HEK293 (cell line): Measurements from ENCODE around the gene STMP1.
A peak's percentile ranks its signal among the peaks of the same experiment; 100 is the strongest.

Experiments
- HOXA7 ChIP-seq: sonication (generic); formaldehyde crosslinking; IDR thresholded peaks from 2 replicates; pipeline ENCODE4 v1.8.1; 2022; ENCODE audit warnings: missing genetic modification reagents, borderline replicate concordance
- IKZF3 ChIP-seq: fragments of 450-650 bp; IDR thresholded peaks from 2 replicates; pipeline ENCODE4 v1.5.0; 2018; ENCODE audit warnings: missing biosample characterization, mild to moderate bottlenecking, missing genetic modification characterization, moderate library complexity
- INSM2 ChIP-seq: fragments of 450-650 bp; formaldehyde crosslinking; IDR thresholded peaks from 2 replicates; pipeline ENCODE4 v1.5.1; 2016; ENCODE audit warnings: missing biosample characterization, missing genetic modification characterization
- REPIN1 ChIP-seq: fragments of 450-650 bp; formaldehyde crosslinking; IDR thresholded peaks from 2 replicates; pipeline ENCODE4 v1.5.1; 2017; ENCODE audit warnings: missing biosample characterization, missing genetic modification characterization, low read depth
- SP2 ChIP-seq: fragments of 450-650 bp; formaldehyde crosslinking; IDR thresholded peaks from 2 replicates; pipeline ENCODE4 v1.5.1; 2016; ENCODE audit warnings: missing biosample characterization, missing genetic modification characterization
- TCF7L2 ChIP-seq: IDR thresholded peaks from 2 replicates; pipeline ENCODE4 v1.6.1; 2011; ENCODE audit warnings: low read depth, mild to moderate bottlenecking, inconsistent platforms, low read length, moderate library complexity, borderline replicate concordance
- ZEB2 ChIP-seq: fragments of 450-650 bp; formaldehyde crosslinking; IDR thresholded peaks from 2 replicates; pipeline ENCODE4 v1.5.1; 2016; ENCODE audit warnings: missing biosample characterization, missing genetic modification characterization
- ZNF19 ChIP-seq: fragments of 450-650 bp; formaldehyde crosslinking; IDR thresholded peaks from 2 replicates; pipeline ENCODE4; 2016; ENCODE audit warnings: missing biosample characterization, missing genetic modification characterization, low read depth
- ZNF214 ChIP-seq: fragments of 450-650 bp; formaldehyde crosslinking; IDR thresholded peaks from 2 replicates; pipeline ENCODE4 v1.5.1; 2017; ENCODE audit warnings: missing biosample characterization, mild to moderate bottlenecking, missing genetic modification characterization, borderline replicate concordance
- ZNF221 ChIP-seq: fragments of 450-650 bp; formaldehyde crosslinking; IDR thresholded peaks from 2 replicates; pipeline ENCODE4 v1.5.1; 2017; ENCODE audit warnings: missing biosample characterization, missing genetic modification characterization, borderline replicate concordance
- ZNF394 ChIP-seq: fragments of 450-650 bp; formaldehyde crosslinking; IDR thresholded peaks from 2 replicates; pipeline ENCODE4 v1.5.1; 2016; ENCODE audit warnings: missing biosample characterization, missing genetic modification characterization, mild to moderate bottlenecking, moderate library complexity, borderline replicate concordance
- ZNF433 ChIP-seq: fragments of 450-650 bp; formaldehyde crosslinking; IDR thresholded peaks from 2 replicates; pipeline ENCODE4 v1.5.1; 2016; ENCODE audit warnings: missing biosample characterization, missing genetic modification characterization, low read depth
- ZNF488 ChIP-seq: fragments of 450-650 bp; formaldehyde crosslinking; IDR thresholded peaks from 2 replicates; pipeline ENCODE4 v1.5.1; 2016; ENCODE audit warnings: missing biosample characterization, missing genetic modification characterization
- ZNF549 ChIP-seq: fragments of 450-650 bp; IDR thresholded peaks from 2 replicates; pipeline ENCODE4 v1.5.1; 2018; ENCODE audit warnings: missing biosample characterization, missing genetic modification characterization, mild to moderate bottlenecking, inconsistent platforms, moderate library complexity
- ZNF639 ChIP-seq: fragments of 450-650 bp; formaldehyde crosslinking; IDR thresholded peaks from 2 replicates; pipeline ENCODE4 v1.5.1; 2016; ENCODE audit warnings: missing biosample characterization, missing genetic modification characterization
- ZNF701 ChIP-seq: fragments of 450-650 bp; formaldehyde crosslinking; IDR thresholded peaks from 2 replicates; pipeline ENCODE4 v1.5.1; 2016; ENCODE audit warnings: missing biosample characterization, missing genetic modification characterization
- ZNF830 ChIP-seq: fragments of 450-650 bp; IDR thresholded peaks from 2 replicates; pipeline ENCODE4 v1.5.0; 2018; ENCODE audit warnings: missing biosample characterization, missing genetic modification characterization, low read depth, mild to moderate bottlenecking, moderate library complexity
- ZNF843 ChIP-seq: fragments of 450-650 bp; formaldehyde crosslinking; IDR thresholded peaks from 2 replicates; pipeline ENCODE4 v1.5.1; 2016; ENCODE audit warnings: missing biosample characterization, missing genetic modification characterization
- TF ChIP-seq, protein P1 (sequence below): fragments of 450-650 bp; formaldehyde crosslinking; IDR thresholded peaks from 2 replicates; pipeline ENCODE4 v1.5.1; 2016; ENCODE audit warnings: missing biosample characterization, missing genetic modification characterization
- TF ChIP-seq, protein P2 (sequence below): fragments of 450-650 bp; formaldehyde crosslinking; optimal IDR thresholded peaks from 2 replicates; pipeline ENCODE3; 2016; ENCODE audit warnings: missing biosample characterization, mild to moderate bottlenecking, missing genetic modification characterization
- TF ChIP-seq, protein P3 (sequence below): fragments of 450-650 bp; formaldehyde crosslinking; IDR thresholded peaks from 2 replicates; pipeline ENCODE4 v1.5.1; 2016; ENCODE audit warnings: missing biosample characterization, missing genetic modification characterization
- TF ChIP-seq, protein P4 (sequence below): fragments of 450-650 bp; formaldehyde crosslinking; IDR thresholded peaks from 2 replicates; pipeline ENCODE4 v1.5.1; 2017; ENCODE audit warnings: missing biosample characterization, missing genetic modification characterization
- TF ChIP-seq, protein P5 (sequence below): fragments of 450-650 bp; formaldehyde crosslinking; IDR thresholded peaks from 2 replicates; pipeline ENCODE4 v1.5.1; 2017; ENCODE audit warnings: missing biosample characterization, missing genetic modification characterization
- TF ChIP-seq, protein P6 (sequence below): fragments of 450-650 bp; formaldehyde crosslinking; IDR thresholded peaks from 2 replicates; pipeline ENCODE4 v1.5.1; 2017; ENCODE audit warnings: missing biosample characterization, missing genetic modification characterization

Gene STMP1

GRCh38 chr7:135653340-135654080 is 8.8 kb upstream of the STMP1 start (continued):
- TF ChIP-seq, protein P1, sequence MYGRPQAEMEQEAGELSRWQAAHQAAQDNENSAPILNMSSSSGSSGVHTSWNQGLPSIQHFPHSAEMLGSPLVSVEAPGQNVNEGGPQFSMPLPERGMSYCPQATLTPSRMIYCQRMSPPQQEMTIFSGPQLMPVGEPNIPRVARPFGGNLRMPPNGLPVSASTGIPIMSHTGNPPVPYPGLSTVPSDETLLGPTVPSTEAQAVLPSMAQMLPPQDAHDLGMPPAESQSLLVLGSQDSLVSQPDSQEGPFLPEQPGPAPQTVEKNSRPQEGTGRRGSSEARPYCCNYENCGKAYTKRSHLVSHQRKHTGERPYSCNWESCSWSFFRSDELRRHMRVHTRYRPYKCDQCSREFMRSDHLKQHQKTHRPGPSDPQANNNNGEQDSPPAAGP (tag by site-specific recombination), result no peak
- TF ChIP-seq INSM2 (tag by site-specific recombination) (no peak), ZNF549 (tag by site-specific recombination) (no peak), ZNF488 (tag by site-specific recombination) (no peak), TCF7L2 (no peak), ZNF639 (tag by site-specific recombination) (no peak), ZNF221 (no peak), ZNF214 (tag by site-specific recombination) (no peak; the same call in 1 of the 2 replicates), ZNF433 (tag by site-specific recombination) (peak; percentile 95), ZNF830 (no peak), SP2 (tag by site-specific recombination) (no peak), ZEB2 (peak; percentile 60; the same call in 1 of the 2 replicates), ZNF19 (tag by site-specific recombination) (peak; percentile 62; the same call in 1 of the 2 replicates), HOXA7 (no peak), REPIN1 (tag by site-specific recombination) (no peak), ZNF394 (peak; percentile 99), IKZF3 (tag by site-specific recombination) (no peak), ZNF843 (tag by site-specific recombination) (no peak), ZNF701 (no peak)
- TF ChIP-seq, protein P2, sequence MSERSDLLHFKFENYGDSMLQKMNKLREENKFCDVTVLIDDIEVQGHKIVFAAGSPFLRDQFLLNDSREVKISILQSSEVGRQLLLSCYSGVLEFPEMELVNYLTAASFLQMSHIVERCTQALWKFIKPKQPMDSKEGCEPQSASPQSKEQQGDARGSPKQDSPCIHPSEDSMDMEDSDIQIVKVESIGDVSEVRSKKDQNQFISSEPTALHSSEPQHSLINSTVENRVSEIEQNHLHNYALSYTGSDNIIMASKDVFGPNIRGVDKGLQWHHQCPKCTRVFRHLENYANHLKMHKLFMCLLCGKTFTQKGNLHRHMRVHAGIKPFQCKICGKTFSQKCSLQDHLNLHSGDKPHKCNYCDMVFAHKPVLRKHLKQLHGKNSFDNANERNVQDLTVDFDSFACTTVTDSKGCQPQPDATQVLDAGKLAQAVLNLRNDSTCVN (tag by site-specific recombination), result no peak
- TF ChIP-seq, protein P3, sequence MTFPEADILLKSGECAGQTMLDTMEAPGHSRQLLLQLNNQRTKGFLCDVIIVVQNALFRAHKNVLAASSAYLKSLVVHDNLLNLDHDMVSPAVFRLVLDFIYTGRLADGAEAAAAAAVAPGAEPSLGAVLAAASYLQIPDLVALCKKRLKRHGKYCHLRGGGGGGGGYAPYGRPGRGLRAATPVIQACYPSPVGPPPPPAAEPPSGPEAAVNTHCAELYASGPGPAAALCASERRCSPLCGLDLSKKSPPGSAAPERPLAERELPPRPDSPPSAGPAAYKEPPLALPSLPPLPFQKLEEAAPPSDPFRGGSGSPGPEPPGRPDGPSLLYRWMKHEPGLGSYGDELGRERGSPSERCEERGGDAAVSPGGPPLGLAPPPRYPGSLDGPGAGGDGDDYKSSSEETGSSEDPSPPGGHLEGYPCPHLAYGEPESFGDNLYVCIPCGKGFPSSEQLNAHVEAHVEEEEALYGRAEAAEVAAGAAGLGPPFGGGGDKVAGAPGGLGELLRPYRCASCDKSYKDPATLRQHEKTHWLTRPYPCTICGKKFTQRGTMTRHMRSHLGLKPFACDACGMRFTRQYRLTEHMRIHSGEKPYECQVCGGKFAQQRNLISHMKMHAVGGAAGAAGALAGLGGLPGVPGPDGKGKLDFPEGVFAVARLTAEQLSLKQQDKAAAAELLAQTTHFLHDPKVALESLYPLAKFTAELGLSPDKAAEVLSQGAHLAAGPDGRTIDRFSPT (tag by site-specific recombination), result no peak; the same call in 1 of the 2 replicates
- TF ChIP-seq, protein P4, sequence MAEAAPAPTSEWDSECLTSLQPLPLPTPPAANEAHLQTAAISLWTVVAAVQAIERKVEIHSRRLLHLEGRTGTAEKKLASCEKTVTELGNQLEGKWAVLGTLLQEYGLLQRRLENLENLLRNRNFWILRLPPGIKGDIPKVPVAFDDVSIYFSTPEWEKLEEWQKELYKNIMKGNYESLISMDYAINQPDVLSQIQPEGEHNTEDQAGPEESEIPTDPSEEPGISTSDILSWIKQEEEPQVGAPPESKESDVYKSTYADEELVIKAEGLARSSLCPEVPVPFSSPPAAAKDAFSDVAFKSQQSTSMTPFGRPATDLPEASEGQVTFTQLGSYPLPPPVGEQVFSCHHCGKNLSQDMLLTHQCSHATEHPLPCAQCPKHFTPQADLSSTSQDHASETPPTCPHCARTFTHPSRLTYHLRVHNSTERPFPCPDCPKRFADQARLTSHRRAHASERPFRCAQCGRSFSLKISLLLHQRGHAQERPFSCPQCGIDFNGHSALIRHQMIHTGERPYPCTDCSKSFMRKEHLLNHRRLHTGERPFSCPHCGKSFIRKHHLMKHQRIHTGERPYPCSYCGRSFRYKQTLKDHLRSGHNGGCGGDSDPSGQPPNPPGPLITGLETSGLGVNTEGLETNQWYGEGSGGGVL, result no peak
- TF ChIP-seq, protein P5, sequence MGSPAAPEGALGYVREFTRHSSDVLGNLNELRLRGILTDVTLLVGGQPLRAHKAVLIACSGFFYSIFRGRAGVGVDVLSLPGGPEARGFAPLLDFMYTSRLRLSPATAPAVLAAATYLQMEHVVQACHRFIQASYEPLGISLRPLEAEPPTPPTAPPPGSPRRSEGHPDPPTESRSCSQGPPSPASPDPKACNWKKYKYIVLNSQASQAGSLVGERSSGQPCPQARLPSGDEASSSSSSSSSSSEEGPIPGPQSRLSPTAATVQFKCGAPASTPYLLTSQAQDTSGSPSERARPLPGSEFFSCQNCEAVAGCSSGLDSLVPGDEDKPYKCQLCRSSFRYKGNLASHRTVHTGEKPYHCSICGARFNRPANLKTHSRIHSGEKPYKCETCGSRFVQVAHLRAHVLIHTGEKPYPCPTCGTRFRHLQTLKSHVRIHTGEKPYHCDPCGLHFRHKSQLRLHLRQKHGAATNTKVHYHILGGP, result no peak
- TF ChIP-seq, protein P6, sequence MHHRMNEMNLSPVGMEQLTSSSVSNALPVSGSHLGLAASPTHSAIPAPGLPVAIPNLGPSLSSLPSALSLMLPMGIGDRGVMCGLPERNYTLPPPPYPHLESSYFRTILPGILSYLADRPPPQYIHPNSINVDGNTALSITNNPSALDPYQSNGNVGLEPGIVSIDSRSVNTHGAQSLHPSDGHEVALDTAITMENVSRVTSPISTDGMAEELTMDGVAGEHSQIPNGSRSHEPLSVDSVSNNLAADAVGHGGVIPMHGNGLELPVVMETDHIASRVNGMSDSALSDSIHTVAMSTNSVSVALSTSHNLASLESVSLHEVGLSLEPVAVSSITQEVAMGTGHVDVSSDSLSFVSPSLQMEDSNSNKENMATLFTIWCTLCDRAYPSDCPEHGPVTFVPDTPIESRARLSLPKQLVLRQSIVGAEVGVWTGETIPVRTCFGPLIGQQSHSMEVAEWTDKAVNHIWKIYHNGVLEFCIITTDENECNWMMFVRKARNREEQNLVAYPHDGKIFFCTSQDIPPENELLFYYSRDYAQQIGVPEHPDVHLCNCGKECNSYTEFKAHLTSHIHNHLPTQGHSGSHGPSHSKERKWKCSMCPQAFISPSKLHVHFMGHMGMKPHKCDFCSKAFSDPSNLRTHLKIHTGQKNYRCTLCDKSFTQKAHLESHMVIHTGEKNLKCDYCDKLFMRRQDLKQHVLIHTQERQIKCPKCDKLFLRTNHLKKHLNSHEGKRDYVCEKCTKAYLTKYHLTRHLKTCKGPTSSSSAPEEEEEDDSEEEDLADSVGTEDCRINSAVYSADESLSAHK (tag by site-specific recombination), result no peak
